Thyroid gland (tissue), 4 donors: ENCODE results near the gene C1orf35.

Experiments
- POLR2A ChIP-seq, 2 donors: fragments of 450-650 bp; IDR thresholded peaks; one replicate each; pipeline ENCODE4 v1.6.1; 2017; ENCODE audit warnings: antibody characterized with exemption in 2 of 2, mild to moderate bottlenecking in 2 of 2, moderate library complexity in 1 of 2
- TF ChIP-seq, protein P1 (sequence below), 6 experiments: fragments of 200-600 bp in 3 of 6; fragments of 450-650 bp in 3 of 6; sonication (generic) in 3 of 6; IDR thresholded peaks; one replicate each; pipeline ENCODE4 v1.5.1; 2016 to 2019; ENCODE audit warnings: antibody characterized with exemption in 6 of 6, mild to moderate bottlenecking in 2 of 6, inconsistent platforms in 1 of 6, moderate library complexity in 1 of 6

DNA sequence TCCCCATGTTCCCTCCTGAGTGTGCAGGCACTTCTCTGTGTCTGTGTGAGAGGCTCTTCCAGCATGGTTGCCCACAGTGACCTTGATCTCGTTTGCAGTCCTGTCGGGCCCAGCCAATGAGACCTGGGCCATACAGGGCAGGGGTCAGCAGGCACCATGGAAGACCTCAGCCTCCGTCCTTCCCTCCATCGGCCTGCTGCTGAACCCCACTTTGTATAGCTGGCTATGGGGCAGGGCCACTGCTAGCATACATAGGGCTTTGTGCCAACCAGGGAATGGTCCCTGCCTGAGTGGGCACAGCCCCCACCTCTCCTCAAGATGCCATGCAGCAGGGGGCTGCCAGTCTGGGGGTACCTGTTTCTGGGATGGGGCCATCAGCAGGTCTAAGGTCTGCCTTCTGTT, 3.8 kb downstream of the C1orf35 start:
- no peak for TF ChIP-seq POLR2A (IDR thresholded peaks at IDR 0.05)
- TF ChIP-seq, protein P1, sequence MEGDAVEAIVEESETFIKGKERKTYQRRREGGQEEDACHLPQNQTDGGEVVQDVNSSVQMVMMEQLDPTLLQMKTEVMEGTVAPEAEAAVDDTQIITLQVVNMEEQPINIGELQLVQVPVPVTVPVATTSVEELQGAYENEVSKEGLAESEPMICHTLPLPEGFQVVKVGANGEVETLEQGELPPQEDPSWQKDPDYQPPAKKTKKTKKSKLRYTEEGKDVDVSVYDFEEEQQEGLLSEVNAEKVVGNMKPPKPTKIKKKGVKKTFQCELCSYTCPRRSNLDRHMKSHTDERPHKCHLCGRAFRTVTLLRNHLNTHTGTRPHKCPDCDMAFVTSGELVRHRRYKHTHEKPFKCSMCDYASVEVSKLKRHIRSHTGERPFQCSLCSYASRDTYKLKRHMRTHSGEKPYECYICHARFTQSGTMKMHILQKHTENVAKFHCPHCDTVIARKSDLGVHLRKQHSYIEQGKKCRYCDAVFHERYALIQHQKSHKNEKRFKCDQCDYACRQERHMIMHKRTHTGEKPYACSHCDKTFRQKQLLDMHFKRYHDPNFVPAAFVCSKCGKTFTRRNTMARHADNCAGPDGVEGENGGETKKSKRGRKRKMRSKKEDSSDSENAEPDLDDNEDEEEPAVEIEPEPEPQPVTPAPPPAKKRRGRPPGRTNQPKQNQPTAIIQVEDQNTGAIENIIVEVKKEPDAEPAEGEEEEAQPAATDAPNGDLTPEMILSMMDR (IDR thresholded peaks at IDR 0.05), result no peak
